OCI-LY1 (cell line): Measurements from ENCODE around the gene TARBP2.

Experiments used
- CTCF ChIP-seq: fragments of 200-600 bp; sonication (generic), shearing (Covaris generic); IDR thresholded peaks from 2 replicates; pipeline ENCODE4 v1.5.1; 2017; ENCODE audit warnings: mild to moderate bottlenecking, antibody characterized with exemption, low read length, moderate library complexity, mixed read lengths
- EZH2 ChIP-seq: fragments of 200-600 bp; sonication (generic), shearing (Covaris generic); IDR thresholded peaks from 2 replicates; pipeline ENCODE4 v1.8.0; 2017; ENCODE audit warnings: borderline replicate concordance, mixed run types, mild to moderate bottlenecking, antibody characterized with exemption, low read length, moderate library complexity, mixed read lengths

DNA sequence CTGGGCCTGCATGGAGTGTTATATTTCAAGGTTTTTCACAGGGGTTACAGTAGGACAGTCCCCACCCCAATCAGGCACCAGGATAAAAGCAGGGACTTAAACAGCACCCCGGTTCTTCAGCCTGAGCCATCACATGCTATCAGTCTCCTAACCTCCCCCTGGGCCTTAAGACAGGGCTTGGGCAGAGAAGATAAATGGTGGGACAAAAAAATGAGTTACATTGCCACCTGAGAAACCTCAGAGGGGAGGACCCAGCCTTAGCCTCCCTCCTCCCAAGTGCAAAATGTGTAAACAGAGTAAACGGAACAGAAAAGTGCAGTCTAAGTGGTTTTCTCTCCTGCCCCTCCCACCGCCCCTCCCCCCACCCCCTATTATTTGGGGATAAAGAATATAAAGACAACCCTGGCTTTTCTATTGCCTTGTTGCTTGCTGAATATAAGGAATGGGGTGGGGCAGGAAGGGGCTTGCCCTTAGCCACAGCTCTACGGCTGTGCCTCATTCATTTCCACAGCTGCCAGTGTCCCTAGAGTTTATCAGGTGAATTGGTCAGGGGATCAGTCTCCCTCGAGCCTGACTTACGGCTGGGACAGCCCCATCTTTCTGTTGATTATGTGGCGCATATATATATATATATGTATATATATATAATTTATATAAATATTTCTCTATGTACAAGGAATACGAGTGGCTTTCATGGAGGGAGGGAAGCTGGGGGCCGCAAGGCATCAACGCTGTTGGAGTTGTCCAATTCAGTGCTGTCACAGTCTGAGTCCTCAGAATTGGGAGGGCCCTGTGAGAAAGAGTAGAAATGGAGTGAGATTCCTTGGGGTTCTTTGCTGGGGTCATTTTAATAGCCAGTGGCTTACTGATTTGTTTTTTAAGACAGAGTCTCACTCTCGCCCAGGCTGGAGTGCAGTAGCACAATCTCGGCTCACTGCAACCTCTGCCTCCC, 20.3 kb upstream of the TARBP2 start:
- TF ChIP-seq CTCF (no peak), EZH2 (no peak)
